NCI-H2029 (cell line): Measurements from ENCODE around the gene ILK.
A peak's percentile ranks its signal among the peaks of the same experiment; 100 is the strongest.

Experiments used
- DNase-seq: peaks from one replicate; lab custom pipeline; 2025; lab: John Stamatoyannopoulos, UW

ILK gene

GRCh38 chr11:6574816-6575715, 28.5 kb upstream of the ILK start:
- DNase-seq: no peak

GRCh38 chr11:6576471-6577373, 26.9 kb upstream of the ILK start:
- DNase-seq: peak; percentile 5

- DNase-seq: no peak
Measured at GRCh38 chr11:6578134-6578533, 25.4 kb upstream of the ILK start.

GRCh38 chr11:6579681-6580080, 23.9 kb upstream of the ILK start:
- no peak for DNase-seq

- DNase-seq: no peak
Measured at GRCh38 chr11:6583584-6583983, 20.0 kb upstream of the ILK start.

- DNase-seq: no peak
Measured at GRCh38 chr11:6584528-6584927, 19.0 kb upstream of the ILK start.

- DNase-seq: peak; percentile 41
Measured at GRCh38 chr11:6586434-6587359, 16.9 kb upstream of the ILK start.

GRCh38 chr11:6587360-6587953, 16.1 kb upstream of the ILK start:
- peak; percentile 92 for DNase-seq

GRCh38 chr11:6588018-6588417, 15.6 kb upstream of the ILK start:
- no peak for DNase-seq

- no peak for DNase-seq
Measured at GRCh38 chr11:6594142-6594768, 9.3 kb upstream of the ILK start.

- DNase-seq: no peak
Measured at GRCh38 chr11:6596239-6596877, 7.2 kb upstream of the ILK start.

- no peak for DNase-seq
Measured at GRCh38 chr11:6598555-6598954, 5.0 kb upstream of the ILK start.

- DNase-seq: no peak
Measured at GRCh38 chr11:6599449-6599848, 4.1 kb upstream of the ILK start.

- no peak for DNase-seq
Measured at GRCh38 chr11:6599881-6600390, 3.6 kb upstream of the ILK start.

- no peak for DNase-seq
Measured at GRCh38 chr11:6601041-6601461, 2.5 kb upstream of the ILK start.

GRCh38 chr11:6602096-6602940, 1.3 kb upstream of the ILK start:
- no peak for DNase-seq

- peak; percentile 14 for DNase-seq
Measured at GRCh38 chr11:6604081-6604626, 580 bp downstream of the ILK start.

GRCh38 chr11:6604790-6605189, 1.2 kb downstream of the ILK start:
- no peak for DNase-seq
